Activated B cell treated with CpG ODN at 0.5 μM for 24 hours (primary cell): Measurements from ENCODE around the gene PCDHGA2. TPM values are rescaled to one million over a fixed set of nuclear protein-coding genes. Genes with fewer than 3 reads are reported as not detected.

Experiments
- ATAC-seq: fragments of 200-7000 bp; cut with Tn5 transposase; one replicate; pipeline ENCODE4 v1.10.0; 2021; ENCODE audit warnings: low read depth, mild to moderate bottlenecking, moderate library complexity
- CTCF ChIA-PET: fragments of 350-600 bp; sonication (Branson Sonifier 250); formaldehyde crosslinking; loops from one replicate; lab custom pipeline; 2021; ENCODE audit warnings: antibody characterized with exemption; lab: Charles Lee
- POLR2A ChIA-PET: fragments of 350-600 bp; sonication (Branson Sonifier 250); formaldehyde crosslinking; loops from one replicate; lab custom pipeline; 2021; ENCODE audit warnings: antibody characterized with exemption; lab: Charles Lee
- DNase-seq: peaks from one replicate; pipeline ENCODE4 v3.0.0; 2022
- H3K27ac Mint-ChIP-seq: one replicate; pipeline ENCODE4 v1.8.0; 2020; ENCODE audit warnings: mixed read lengths
- H3K27me3 Mint-ChIP-seq: one replicate; pipeline ENCODE4 v1.8.0; 2021; ENCODE audit warnings: mixed read lengths
- H3K36me3 Mint-ChIP-seq: one replicate; pipeline ENCODE4 v1.8.0; 2021; ENCODE audit warnings: low read depth, mixed read lengths
- H3K4me1 Mint-ChIP-seq: one replicate; pipeline ENCODE4 v1.8.0; 2021; ENCODE audit warnings: mixed read lengths
- H3K4me3 Mint-ChIP-seq: one replicate; pipeline ENCODE4 v1.8.0; 2020; ENCODE audit warnings: mild to moderate bottlenecking, mixed read lengths
- H3K9me3 Mint-ChIP-seq: one replicate; pipeline ENCODE4 v1.8.0; 2020; ENCODE audit warnings: mixed read lengths
- intact Hi-C: fragments of 100-400 bp; cut with micrococcal nuclease; formaldehyde crosslinking; loops from one replicate; pipeline ENCODE4 v1.15.1; 2024
- total RNA-seq: library from RNA; stranded (reverse); gene quantifications from 2 replicates; pipeline ENCODE4 v1.2.3, GENCODE V29; 2022
- TF ChIP-seq, protein P1 (sequence below): fragments of 200-600 bp; IDR thresholded peaks from one replicate; pipeline ENCODE4 v1.8.0; 2022; ENCODE audit warnings: antibody characterized with exemption, mild to moderate bottlenecking

Gene PCDHGA2
- total RNA-seq, 1 donor from 2014 or later: 0.09 TPM

GRCh38 chr5:141319202-141319601 is 19.4 kb upstream of the PCDHGA2 start:
- TF ChIP-seq, protein P1, sequence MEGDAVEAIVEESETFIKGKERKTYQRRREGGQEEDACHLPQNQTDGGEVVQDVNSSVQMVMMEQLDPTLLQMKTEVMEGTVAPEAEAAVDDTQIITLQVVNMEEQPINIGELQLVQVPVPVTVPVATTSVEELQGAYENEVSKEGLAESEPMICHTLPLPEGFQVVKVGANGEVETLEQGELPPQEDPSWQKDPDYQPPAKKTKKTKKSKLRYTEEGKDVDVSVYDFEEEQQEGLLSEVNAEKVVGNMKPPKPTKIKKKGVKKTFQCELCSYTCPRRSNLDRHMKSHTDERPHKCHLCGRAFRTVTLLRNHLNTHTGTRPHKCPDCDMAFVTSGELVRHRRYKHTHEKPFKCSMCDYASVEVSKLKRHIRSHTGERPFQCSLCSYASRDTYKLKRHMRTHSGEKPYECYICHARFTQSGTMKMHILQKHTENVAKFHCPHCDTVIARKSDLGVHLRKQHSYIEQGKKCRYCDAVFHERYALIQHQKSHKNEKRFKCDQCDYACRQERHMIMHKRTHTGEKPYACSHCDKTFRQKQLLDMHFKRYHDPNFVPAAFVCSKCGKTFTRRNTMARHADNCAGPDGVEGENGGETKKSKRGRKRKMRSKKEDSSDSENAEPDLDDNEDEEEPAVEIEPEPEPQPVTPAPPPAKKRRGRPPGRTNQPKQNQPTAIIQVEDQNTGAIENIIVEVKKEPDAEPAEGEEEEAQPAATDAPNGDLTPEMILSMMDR: no peak
- ChIA-PET POLR2A (interaction anchor here (1.4 kb wide), 1 partner anchor 251 kb away, joined by 3 read pairs; no protein-coding TSS in a partner anchor), CTCF (interaction anchor here (0.8 kb wide), 1 partner anchor 245 kb away, joined by 4 read pairs; no protein-coding TSS in a partner anchor)
- H3K9me3 Mint-ChIP-seq: peaks cover 31% of the 10 kb centered on the region
- no peak for DNase-seq
- H3K27ac Mint-ChIP-seq: no peak overlapping the region
- no peak for ATAC-seq
- intact Hi-C loops: no loop called here
- H3K36me3 Mint-ChIP-seq: peaks cover 65% of the 10 kb centered on the region
- H3K4me3 Mint-ChIP-seq: peak overlapping the region; percentile 66
- H3K4me1 Mint-ChIP-seq: peaks cover 33% of the 10 kb centered on the region
- no peaks in the 10 kb centered on the region for H3K27me3 Mint-ChIP-seq

DNA sequence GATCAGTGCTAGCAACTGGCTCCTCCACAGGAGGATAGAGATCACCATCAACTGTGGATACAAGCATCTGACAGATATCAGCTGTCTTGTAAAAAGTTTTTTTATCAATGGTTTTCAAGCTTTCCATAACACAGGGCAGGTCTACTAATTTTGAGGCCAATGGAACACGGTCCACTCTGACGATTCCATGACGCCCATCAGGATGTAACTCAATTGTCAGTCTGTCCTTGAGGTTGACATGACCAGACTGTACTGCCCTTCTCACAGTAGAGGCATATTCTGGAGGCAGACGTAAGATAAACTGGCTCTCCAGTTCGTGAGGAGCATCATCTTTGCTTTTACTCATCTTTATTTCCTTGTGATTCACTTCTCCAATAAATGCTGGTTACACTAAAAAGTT is 18.9 kb upstream of the PCDHGA2 start:
- peak overlapping the region; percentile 99 for H3K4me3 Mint-ChIP-seq
- ATAC-seq: no peak
- no peak for DNase-seq
- intact Hi-C loops: loop anchor here (1.0 to 10.0 kb wide), 9 partner anchors 59 to 1035 kb away; partner anchors contain the start of genes DIAPH1, GNPDA1, HDAC3 and IK
- ChIA-PET CTCF (interaction anchor here (0.8 to 2.0 kb wide), 15 partner anchors 8 to 650 kb away, joined by 3 to 17 read pairs (median 5); partner anchors contain the start of genes PCDHGA1, PCDHGA10, PCDHGA12 and PCDHGB3), POLR2A (interaction anchor here (1.0 to 2.0 kb wide), 16 partner anchors 15 to 620 kb away, joined by 3 to 24 read pairs (median 5); partner anchors contain the start of genes DELE1, DIAPH1, FCHSD1 and HDAC3)
- H3K4me1 Mint-ChIP-seq: peaks cover 33% of the 10 kb centered on the region
- H3K36me3 Mint-ChIP-seq: peaks cover 60% of the 10 kb centered on the region
- H3K27me3 Mint-ChIP-seq: no peaks in the 10 kb centered on the region
- peaks cover 28% of the 10 kb centered on the region for H3K9me3 Mint-ChIP-seq
- TF ChIP-seq, protein P1: no peak
- H3K27ac Mint-ChIP-seq: no peak overlapping the region

GRCh38 chr5:141320225-141321169 is 18.1 kb upstream of the PCDHGA2 start, which contains the start of gene TAF7:
TSS of gene TAF7 (minus strand) at chr5:141320784. CDS start at chr5:141320044, 740 bp downstream.
- H3K4me1 Mint-ChIP-seq: peaks cover 29% of the 10 kb centered on the region
- peak; percentile 91 for ATAC-seq
- peaks cover 20% of the 10 kb centered on the region for H3K9me3 Mint-ChIP-seq
- H3K27ac Mint-ChIP-seq: peak within 1 kb of the TSS; percentile 99
- H3K27me3 Mint-ChIP-seq: no peaks in the 10 kb centered on the region
- TF ChIP-seq, protein P1: peak; percentile 49
- peak within 1 kb of the TSS; percentile 99 for H3K4me3 Mint-ChIP-seq
- POLR2A ChIA-PET: interaction anchor here (0.6 to 2.0 kb wide), 22 partner anchors 10 to 773 kb away, joined by 3 to 24 read pairs (median 4); partner anchors contain the start of genes DELE1, DIAPH1, EIF4EBP3 and FCHSD1
- peaks cover 52% of the 10 kb centered on the region for H3K36me3 Mint-ChIP-seq
- intact Hi-C loops: loop anchor here (1.0 to 10.0 kb wide), 9 partner anchors 60 to 1034 kb away; partner anchors contain the start of genes DIAPH1, GNPDA1, HDAC3 and IK
- DNase-seq: peak; percentile 92
- CTCF ChIA-PET: interaction anchor here (0.6 to 2.0 kb wide), 17 partner anchors 9 to 649 kb away, joined by 3 to 17 read pairs (median 4); partner anchors contain the start of genes PCDHGA1, PCDHGA10, PCDHGA12 and PCDHGB3

GRCh38 chr5:141322261-141322660 is 16.3 kb upstream of the PCDHGA2 start:
- POLR2A ChIA-PET: no interaction called here
- TF ChIP-seq, protein P1: no peak
- H3K36me3 Mint-ChIP-seq: peaks cover 40% of the 10 kb centered on the region
- H3K9me3 Mint-ChIP-seq: peaks cover 24% of the 10 kb centered on the region
- no peak overlapping the region for H3K4me3 Mint-ChIP-seq
- H3K27ac Mint-ChIP-seq: no peak overlapping the region
- DNase-seq (no peak), ATAC-seq (no peak)
- peaks cover 10% of the 10 kb centered on the region for H3K27me3 Mint-ChIP-seq
- intact Hi-C loops: loop anchor here (5.0 to 10.0 kb wide), 3 partner anchors 90 to 1033 kb away; partner anchors contain the start of genes GNPDA1 and PCDHGA10
- CTCF ChIA-PET: interaction anchor here (1.9 kb wide), 1 partner anchor 241 kb away, joined by 7 read pairs; no protein-coding TSS in a partner anchor
- H3K4me1 Mint-ChIP-seq: peaks cover 36% of the 10 kb centered on the region
